HG02678 (cell line): ENCODE measurements around the gene BPIFB2.

Source experiments
- ATAC-seq: cut with Tn5 transposase; IDR thresholded peaks from one replicate; pipeline ENCODE4 v1.9.1; 2021; ENCODE audit warnings: mild to moderate bottlenecking, moderate library complexity; ENCODE audit not compliant: unreplicated experiment

Gene BPIFB2

DNA sequence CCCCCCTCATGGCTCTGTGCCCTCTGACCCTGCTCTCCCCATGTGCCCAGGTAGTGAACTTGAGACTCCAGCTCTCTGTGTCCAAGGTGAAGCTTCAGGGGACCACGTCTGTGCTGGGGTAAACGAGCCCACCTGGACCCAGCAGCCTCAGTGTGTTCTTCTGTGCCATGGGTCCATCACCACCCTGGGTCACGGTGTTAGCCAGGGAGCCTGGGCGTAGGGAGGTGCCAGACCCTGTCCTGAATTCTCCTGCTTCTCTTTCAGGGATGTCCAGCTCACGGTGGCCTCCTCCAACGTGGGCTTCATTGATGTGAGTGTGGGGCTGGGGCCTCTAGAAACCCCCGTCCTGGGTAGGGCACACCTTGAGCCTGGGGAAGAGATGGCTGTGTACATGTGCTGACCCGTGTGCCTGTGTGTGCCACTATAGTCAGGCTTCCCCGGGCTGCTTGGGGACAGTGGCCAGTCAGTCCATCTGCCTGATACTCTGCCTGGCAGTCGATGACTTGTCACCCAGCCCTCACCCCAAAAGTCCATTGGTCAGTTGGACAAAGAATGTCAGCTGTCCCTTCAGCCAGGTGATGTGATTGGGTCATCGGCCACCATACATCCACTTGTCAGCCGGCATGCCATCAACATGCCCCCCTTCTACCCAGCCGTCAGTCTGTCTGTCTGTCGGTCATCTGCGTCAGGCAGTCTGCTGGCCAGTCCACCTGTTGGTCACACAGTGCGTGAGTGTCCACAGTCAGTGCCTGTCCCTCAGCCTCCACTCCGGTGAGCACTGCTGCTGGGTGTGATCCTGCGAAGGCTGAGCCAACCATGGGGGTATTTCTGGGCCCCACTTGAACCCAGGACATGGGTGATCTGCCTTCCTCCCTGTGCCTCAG is 13.0 kb downstream of the BPIFB2 start:
- no peak for ATAC-seq

- no peak for ATAC-seq
Measured at GRCh38 chr20:33021879-33022278, 14.4 kb downstream of the BPIFB2 start.

GRCh38 chr20:33022289-33022688 is 14.8 kb downstream of the BPIFB2 start:
- ATAC-seq, result no peak

DNA sequence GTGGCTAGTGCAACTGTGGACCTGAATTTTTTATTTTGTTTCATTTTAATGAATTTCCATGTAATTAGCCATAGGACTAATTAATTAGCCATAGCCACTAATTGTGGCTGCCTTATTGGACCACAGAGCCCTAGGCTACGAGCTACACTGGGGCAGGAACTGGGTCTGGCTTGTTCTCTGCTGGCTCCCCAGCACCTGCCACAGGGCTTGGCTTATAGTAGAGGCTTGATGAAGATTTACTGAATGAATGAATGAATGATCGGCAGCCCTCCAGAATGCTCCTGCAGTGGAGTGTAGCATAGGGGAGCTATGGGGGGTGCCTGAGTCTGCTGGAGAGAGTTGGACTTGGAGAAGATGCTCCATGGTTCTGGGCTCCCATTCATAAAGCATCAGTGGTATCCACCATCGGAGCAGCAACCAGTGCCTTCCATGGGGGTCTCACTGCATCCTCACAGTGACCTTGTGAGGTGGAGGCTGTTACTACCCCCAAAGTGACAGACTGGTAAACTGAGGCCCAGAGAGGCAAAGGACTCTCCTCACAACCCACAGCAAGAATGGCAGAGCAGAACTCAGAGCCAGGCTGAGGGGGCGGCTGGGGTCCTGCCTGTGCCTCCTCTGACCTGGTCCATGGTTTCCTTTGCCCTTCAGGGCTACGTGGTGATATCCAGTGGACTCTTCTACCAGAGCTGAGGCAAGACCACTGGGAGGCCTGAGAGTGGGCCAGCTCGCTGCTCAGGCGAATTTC is 15.4 kb downstream of the BPIFB2 start:
- no peak for ATAC-seq

DNA sequence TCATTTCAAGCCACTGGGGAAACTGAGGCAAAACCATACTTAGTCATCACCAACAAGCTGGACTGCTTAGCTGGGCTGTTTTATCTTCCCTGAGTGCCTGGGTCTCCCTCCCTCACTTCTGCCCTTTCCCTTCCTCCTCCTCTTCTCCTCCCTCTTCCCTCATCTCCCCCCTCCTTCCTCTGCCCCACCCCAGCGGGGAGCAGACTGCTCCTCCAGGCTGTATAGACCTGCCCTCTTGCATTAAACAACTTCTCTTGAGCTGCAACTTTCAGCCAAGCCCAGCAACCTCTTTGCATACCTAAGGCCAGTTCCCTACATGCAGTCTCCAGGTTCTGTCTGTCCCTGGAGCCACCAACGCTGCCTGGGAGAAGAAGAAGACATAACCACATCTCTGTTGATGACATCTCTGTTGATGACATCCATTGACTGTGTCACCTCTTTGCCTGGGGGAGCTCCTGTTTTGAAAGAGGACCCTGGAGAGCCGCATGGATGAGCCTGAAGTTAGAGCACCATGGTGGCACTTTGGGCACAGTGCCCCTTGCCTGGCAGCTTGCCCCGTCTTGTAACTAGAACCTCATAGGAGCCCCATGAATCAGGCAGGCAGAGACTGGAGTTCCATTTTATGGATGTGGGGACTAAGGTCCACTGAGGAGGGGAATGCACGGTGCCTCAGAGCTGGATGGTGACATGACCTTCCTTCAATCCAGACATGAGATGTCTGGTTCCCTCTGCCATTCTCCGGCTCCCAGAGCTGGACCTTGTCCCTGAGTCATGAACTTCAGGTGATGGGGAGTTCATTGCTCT is 16.1 kb downstream of the BPIFB2 start:
- ATAC-seq, result no peak

DNA sequence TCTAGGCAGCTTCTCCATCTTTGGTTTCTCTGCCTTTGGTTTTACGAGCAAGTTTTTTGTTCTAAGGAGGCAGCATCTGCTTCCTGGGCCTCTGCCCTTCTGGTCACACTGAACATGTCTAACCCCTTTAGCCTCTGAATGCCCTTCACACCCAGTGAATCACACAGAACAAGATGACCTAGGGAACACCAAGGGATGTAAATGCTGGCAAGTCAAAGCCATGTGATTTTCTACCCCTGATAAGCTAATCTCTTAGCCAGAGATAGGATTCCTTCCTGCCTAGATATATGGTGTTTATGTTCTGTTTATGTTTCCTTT is 16.7 kb downstream of the BPIFB2 start:
- ATAC-seq, result no peak

- no peak for ATAC-seq
Measured at GRCh38 chr20:33024609-33025317, 17.3 kb downstream of the BPIFB2 start.

GRCh38 chr20:33025318-33025876 is 17.9 kb downstream of the BPIFB2 start:
- ATAC-seq, result no peak

DNA sequence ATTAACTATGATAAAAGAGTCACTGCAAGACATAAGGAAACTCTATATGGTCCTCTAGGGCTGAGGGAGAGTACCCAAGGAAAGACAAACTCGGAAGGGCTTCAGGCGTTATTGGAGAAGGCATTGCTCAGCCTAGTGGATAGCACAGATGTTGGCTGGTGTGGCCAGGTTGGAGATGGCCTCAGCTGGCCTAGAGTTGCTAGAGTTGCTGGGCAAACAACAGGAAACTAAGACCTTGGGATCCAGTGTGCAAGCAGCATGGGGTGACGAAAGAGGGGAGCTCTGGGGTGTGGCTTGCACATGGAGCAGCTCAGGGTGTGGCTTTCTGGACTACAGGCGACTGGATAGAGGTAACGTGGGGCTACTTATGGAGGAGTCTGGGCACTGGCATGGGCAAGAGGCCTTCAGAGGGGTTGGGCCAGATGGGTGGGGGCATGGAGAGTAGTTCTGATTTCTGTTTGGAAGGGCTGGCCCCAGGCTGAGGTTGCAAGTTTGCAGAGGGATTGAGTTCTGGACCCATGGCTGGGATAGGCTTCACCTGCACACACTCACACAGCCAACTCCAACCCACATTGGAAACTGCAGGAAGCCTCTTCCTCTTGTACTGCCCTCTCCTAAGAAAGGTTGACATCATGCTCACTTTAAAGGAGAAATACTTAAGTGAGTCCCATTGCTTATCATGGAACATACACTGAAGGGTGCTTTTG is 18.7 kb downstream of the BPIFB2 start:
- ATAC-seq, result no peak

DNA sequence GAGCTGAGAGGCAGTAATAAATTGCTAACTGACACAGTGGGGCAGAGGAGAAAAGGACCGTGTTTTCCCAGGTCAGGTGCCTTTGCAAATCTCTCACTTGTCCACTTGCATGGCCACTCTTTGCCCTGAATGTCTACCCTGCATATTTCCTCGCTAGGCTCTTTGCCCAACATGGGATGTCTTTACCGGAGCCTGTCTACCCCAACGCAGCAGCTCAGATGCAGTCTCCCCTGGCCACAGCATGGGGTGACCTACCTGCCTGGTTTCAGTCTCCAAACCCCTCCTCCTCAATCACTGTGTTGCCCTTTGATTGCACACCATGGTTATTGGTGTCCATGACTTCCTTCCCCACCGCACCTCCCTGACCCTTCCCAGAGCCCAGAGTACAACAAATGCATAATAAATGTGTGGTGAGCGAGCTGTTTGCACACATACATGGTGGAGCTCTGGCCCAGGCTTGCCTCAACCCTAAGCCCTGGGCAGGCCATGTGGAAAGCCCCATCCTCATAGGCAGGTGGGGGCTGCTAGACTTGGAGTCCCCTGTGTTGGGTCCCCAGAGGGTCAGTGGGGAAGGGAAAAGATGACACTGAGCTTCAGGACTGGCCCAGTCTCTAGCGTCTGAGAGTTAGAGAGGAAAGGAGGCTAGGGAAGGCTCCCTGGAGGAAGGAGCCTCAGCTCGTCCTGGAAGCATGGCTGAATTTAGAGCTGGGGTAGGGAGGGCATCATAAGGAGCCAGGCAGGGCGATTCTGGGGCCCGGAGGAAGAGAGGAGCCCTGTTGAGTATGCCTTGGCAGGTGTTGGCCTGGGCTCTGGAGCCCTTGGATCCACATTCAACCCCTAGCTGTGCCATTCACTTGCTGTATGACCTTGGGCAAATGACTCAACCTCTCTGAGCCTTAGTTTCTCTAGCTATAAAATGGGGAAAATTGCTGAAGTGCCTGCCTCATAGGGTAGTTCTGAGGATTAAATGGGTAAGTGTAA is 19.6 kb downstream of the BPIFB2 start:
- ATAC-seq, result no peak

GRCh38 chr20:33027769-33028751 is 20.6 kb downstream of the BPIFB2 start:
- no peak for ATAC-seq

DNA sequence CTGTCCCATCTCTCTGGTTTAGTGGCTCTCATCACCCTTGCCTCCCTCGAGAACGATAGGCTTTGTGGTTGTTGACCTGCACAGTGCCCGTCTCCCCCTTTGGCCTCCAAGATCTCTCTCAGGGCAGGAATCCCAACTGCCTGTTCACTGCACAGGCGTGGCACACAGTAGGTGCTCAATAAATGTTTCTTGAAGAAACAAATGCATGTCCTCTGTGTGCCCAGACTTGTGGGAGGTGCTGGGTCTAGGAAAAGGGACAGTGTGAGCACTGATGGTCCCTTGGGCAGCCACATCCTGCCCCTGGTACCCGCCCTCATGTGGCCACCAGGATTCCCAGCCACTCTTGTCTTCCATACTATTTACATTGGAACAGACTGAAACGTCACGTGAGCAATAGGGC is 21.4 kb downstream of the BPIFB2 start:
- no peak for ATAC-seq

DNA sequence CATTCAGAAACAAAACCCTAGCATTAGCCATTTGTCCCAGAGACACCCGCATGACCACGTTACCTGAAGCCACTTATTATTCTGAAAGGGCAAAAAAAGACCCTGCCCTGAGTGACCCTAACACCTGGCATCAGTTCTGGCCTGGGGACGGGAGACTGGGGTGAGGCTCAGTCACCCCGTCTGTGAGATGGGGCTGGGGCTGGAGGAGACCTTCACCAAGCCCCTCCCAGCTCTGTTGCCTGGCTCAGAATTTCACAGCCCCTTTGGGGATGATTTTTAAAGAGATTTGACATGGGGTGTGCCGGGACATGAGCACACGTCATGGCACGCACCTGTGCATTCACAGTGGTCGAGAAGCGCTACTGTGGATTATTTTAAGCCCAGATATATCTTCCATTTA is 22.6 kb downstream of the BPIFB2 start:
- no peak for ATAC-seq

DNA sequence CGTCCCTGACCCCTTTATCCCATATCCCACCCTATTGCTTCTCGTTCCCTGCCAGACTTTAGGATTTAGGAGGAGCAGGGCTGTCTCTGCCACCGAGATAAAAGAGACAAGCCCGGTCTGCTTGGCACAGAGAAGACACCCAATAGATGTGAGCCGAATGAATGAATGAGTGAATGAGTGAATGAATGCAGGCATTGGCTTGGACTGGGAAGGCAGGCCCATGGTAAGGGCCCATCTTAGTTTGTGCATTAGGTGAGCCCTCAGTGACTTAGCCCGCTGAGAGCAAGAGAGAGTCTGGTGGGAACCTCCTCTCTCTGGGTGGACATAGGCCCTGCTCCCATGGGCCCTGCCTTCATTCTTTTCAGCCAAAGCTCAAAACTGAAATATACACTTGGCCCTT is 23.1 kb downstream of the BPIFB2 start:
- no peak for ATAC-seq

DNA sequence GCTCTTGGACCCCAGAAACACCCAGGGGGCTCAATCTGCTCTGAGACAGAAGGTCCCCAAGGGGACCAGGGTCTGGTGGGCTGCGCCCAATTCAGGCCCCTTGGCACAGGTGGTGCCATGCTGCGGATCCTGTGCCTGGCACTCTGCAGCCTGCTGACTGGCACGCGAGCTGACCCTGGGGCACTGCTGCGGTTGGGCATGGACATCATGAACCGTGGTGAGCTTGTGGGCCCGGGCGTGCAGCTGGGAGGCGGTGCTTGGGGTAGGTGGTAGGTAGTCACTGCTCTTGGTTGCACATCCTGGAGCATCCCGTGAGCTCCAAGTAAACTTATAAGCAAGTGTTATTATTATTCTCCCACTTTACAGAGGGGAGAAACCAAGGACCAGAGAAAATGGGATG is 24.0 kb downstream of the BPIFB2 start, which contains the start of gene BPIFB6:
TSS of gene BPIFB6 (plus strand) at position 118 of the 400 bp plus-strand sequence. CDS start at position 118, 0 bp downstream.
- no peak for ATAC-seq

DNA sequence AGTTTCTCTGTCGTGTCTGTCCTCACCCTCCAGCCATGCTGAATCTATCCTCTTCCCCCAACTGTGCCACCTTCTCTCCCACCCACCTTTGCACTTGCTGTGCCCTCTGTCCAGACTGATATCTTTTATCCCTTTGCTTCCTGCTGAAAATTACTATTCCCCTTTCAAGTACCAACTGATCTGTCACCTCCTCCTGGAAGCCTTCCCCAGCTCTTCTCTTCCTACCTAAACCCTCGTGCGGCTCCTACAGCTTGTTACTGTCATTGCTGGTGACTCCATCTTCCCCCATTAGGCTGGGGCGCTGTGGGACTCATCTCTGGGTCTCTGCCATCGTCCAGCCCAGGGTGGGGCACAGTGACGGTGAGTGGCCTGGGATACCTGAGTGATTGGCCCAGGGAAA is 25.1 kb downstream of the BPIFB2 start:
- ATAC-seq, result no peak

DNA sequence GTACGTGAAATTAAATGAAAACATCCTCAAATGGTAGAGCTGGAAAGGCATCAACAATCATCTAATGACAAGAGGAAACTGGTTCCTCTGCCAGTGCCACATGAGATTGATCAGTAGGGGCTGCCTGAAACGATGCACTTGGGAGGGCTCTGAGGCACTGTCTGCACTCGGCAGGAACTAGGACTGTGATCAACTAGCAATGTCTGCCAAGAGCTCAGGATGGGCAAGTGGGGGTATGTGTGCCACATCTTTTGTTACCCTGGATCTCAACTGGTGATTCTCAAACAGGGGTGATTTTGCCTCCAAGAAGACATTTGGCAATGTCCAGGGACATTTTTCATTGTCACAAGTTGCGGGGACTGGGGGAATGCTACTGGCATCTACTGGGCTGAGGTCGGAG is 25.9 kb downstream of the BPIFB2 start:
- ATAC-seq, result no peak
